Uterine smooth muscle cell (primary cell): ENCODE data around the gene CNRIP1. TPM values are rescaled to one million over a fixed set of nuclear protein-coding genes. Genes with fewer than 3 reads are reported as not detected.

Experiments
- total RNA-seq: library from RNA; depleted of rRNA; stranded (reverse); fragments of >200 nt; gene quantifications from 2 replicates; pipeline ENCODE4 v1.2.3, GENCODE V29; 2014

CNRIP1 gene
- 27.4 and 31.3 TPM in 2 replicates for total RNA-seq

GRCh38 chr2:68319398-68320117 lies at the start of gene CNRIP1:
Gene CNRIP1, minus strand, starts transcription at chr2:68319949. Its CDS starts 549 bp downstream, at chr2:68319400.

GRCh38 chr2:68365087-68365486 lies 45.3 kb upstream of the CNRIP1 start, which contains the start of gene PLEK:
Gene PLEK, plus strand, starts transcription at chr2:68365282. Its CDS starts 70 bp downstream, at chr2:68365352.

GRCh38 chr2:68252400-68253218 lies 67.1 kb downstream of the CNRIP1 start, which contains the start of gene PPP3R1:
Gene PPP3R1, minus strand, starts transcription at chr2:68252532. Its CDS starts 405 bp downstream, at chr2:68252127.

Other genes with a start within 250 kb of the CNRIP1 start
- gene PNO1, start 162.1 kb downstream of the CNRIP1 start, total RNA-seq: 13.6 and 19.1 TPM in 2 replicates
- gene PPP3R1, start 67.4 kb downstream of the CNRIP1 start, total RNA-seq: 31.0 and 33.9 TPM in 2 replicates
- gene PLEK, start 45.3 kb upstream of the CNRIP1 start, total RNA-seq: under 0.01 TPM in 2 replicates
- 0.37 and 0.66 TPM in 2 replicates for gene FBXO48, start 147.3 kb upstream of the CNRIP1 start, total RNA-seq
- 4.2 and 5.5 TPM in 2 replicates for gene APLF, start 147.6 kb upstream of the CNRIP1 start, total RNA-seq